ENCODE measurements around the gene IPO9.

DNA sequence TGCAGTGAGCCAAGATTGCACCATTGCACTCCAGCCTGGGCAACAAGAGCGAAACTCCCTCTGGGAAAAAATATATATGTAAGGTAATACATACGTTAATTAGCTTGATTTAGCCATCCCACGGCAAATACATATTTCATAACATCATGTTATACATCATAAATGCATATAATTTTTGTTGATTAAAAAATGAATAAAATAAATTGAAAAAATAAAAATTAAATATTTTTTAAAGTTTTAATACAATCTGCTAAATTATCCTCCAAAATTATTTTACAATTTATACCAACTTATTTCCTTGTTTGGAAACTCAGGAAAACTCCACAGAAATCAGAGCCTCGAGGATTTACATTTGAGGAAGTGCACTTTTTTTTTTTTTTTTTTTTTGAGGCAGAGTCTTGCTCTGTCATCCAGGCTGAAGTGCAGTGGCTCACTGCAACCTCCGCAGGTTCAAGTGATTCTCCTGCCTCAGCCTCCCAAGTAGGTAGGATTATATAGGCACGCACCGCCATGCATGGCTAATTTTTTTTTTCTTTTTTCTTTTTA is 12.6 kb upstream of the IPO9 start:
- no peak for TF ChIP-seq POLR2A (IDR thresholded peaks at IDR 0.05)
- TF ChIP-seq, protein P1, sequence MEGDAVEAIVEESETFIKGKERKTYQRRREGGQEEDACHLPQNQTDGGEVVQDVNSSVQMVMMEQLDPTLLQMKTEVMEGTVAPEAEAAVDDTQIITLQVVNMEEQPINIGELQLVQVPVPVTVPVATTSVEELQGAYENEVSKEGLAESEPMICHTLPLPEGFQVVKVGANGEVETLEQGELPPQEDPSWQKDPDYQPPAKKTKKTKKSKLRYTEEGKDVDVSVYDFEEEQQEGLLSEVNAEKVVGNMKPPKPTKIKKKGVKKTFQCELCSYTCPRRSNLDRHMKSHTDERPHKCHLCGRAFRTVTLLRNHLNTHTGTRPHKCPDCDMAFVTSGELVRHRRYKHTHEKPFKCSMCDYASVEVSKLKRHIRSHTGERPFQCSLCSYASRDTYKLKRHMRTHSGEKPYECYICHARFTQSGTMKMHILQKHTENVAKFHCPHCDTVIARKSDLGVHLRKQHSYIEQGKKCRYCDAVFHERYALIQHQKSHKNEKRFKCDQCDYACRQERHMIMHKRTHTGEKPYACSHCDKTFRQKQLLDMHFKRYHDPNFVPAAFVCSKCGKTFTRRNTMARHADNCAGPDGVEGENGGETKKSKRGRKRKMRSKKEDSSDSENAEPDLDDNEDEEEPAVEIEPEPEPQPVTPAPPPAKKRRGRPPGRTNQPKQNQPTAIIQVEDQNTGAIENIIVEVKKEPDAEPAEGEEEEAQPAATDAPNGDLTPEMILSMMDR (IDR thresholded peaks at IDR 0.05) = no peak

All from Peyer's patch (tissue), 4 donors.